KOPT-K1 (cell line): ENCODE measurements around the gene MDC1.
"Not testable (repeated sequence)": the region's sequence is repeated elsewhere in the genome, so short reads cannot be mapped to it uniquely, and the experiment has no call there.

Experiments used
- H3K27ac ChIP-seq: fragments of 200-600 bp; sonication (generic); 2 replicates; pipeline ENCODE4 v1.5.1; 2016; ENCODE audit warnings: antibody characterized with exemption, mild to moderate bottlenecking, low read depth, low read length; ENCODE audit not compliant: poor library complexity, severe bottlenecking
- H3K36me3 ChIP-seq: fragments of 200-600 bp; sonication (generic); 2 replicates; pipeline ENCODE4 v1.5.1; 2017; ENCODE audit warnings: antibody characterized with exemption, mild to moderate bottlenecking, low read length, moderate library complexity; ENCODE audit not compliant: insufficient read depth
- H3K9me3 ChIP-seq: fragments of 200-600 bp; sonication (generic); 2 replicates; pipeline ENCODE4 v1.5.1; 2017; ENCODE audit warnings: antibody characterized with exemption, low read length, mild to moderate bottlenecking; ENCODE audit not compliant: insufficient read depth, poor library complexity, severe bottlenecking

Gene MDC1

GRCh38 chr6:30740540-30740870 is 23.4 kb upstream of the MDC1 start:
- Histone ChIP-seq H3K27ac (no peak overlapping the region), H3K36me3 (peaks cover 36% of the 10 kb centered on the region), H3K9me3 (no peaks in the 10 kb centered on the region)

GRCh38 chr6:30738532-30738931 is 21.5 kb upstream of the MDC1 start:
- Histone ChIP-seq H3K27ac (peak overlapping the region; percentile 62), H3K36me3 (peaks cover 55% of the 10 kb centered on the region), H3K9me3 (no peaks in the 10 kb centered on the region)

GRCh38 chr6:30735668-30736314 is 18.7 kb upstream of the MDC1 start:
- H3K9me3 ChIP-seq, result no peaks in the 10 kb centered on the region
- H3K36me3 ChIP-seq, result peaks cover 82% of the 10 kb centered on the region
- no peak overlapping the region for H3K27ac ChIP-seq

- H3K27ac ChIP-seq, result no peak overlapping the region
- no peaks in the 10 kb centered on the region for H3K9me3 ChIP-seq
- H3K36me3 ChIP-seq, result peaks cover 86% of the 10 kb centered on the region
Measured at GRCh38 chr6:30732237-30732943, 15.3 kb upstream of the MDC1 start.

GRCh38 chr6:30730601-30731435 is 13.7 kb upstream of the MDC1 start:
- H3K36me3 ChIP-seq, result peaks cover 95% of the 10 kb centered on the region
- H3K27ac ChIP-seq, result no peak overlapping the region
- no peaks in the 10 kb centered on the region for H3K9me3 ChIP-seq

- Histone ChIP-seq H3K27ac (no peak overlapping the region), H3K36me3 (peaks cover 95% of the 10 kb centered on the region), H3K9me3 (no peaks in the 10 kb centered on the region)
Measured at GRCh38 chr6:30727920-30728553, 11.0 kb upstream of the MDC1 start.

- no peak overlapping the region for H3K27ac ChIP-seq
- peaks cover 96% of the 10 kb centered on the region for H3K36me3 ChIP-seq
Measured at GRCh38 chr6:30726506-30727413, 9.7 kb upstream of the MDC1 start.

GRCh38 chr6:30725713-30726505 is 8.8 kb upstream of the MDC1 start:
- Histone ChIP-seq H3K9me3 (no peaks in the 10 kb centered on the region), H3K27ac (no peak overlapping the region), H3K36me3 (peaks cover 91% of the 10 kb centered on the region)

More at GRCh38 chr6:30726506-30727413, 9.7 kb upstream of the MDC1 start:
- H3K9me3 ChIP-seq, result no peaks in the 10 kb centered on the region

- H3K36me3 ChIP-seq, result peaks cover 82% of the 10 kb centered on the region
- H3K27ac ChIP-seq, result no peak overlapping the region
- no peaks in the 10 kb centered on the region for H3K9me3 ChIP-seq
Measured at GRCh38 chr6:30724906-30725667, 8.0 kb upstream of the MDC1 start.

- not testable (repeated sequence) for H3K27ac ChIP-seq, H3K9me3 ChIP-seq
- H3K36me3 ChIP-seq, result peaks cover 72% of the 10 kb centered on the region
Measured at GRCh38 chr6:30723843-30724741, 7.0 kb upstream of the MDC1 start.

- Histone ChIP-seq H3K36me3 (peaks cover 68% of the 10 kb centered on the region), H3K27ac (peak overlapping the region; percentile 98)
- H3K9me3 ChIP-seq, result not testable (repeated sequence)
Measured at GRCh38 chr6:30723159-30723842, 6.2 kb upstream of the MDC1 start.
